Parathyroid adenoma (tissue), 2 donors: Measurements from ENCODE around the gene HECW1.

Source experiments
- H2AFZ ChIP-seq: fragments of 300-600 bp; sonication (generic); one replicate; pipeline ENCODE4 v1.7.0; 2017; ENCODE audit warnings: antibody characterized with exemption, mild to moderate bottlenecking
- H3K27ac ChIP-seq: fragments of 300-600 bp; sonication (generic); one replicate; pipeline ENCODE4 v1.7.0; 2017
- H3K27me3 ChIP-seq: fragments of 300-600 bp; sonication (generic); one replicate; pipeline ENCODE4 v1.7.0; 2017; ENCODE audit warnings: low read length; ENCODE audit not compliant: control insufficient read depth, insufficient read depth
- H3K36me3 ChIP-seq: fragments of 300-600 bp; sonication (generic); one replicate; pipeline ENCODE4 v1.7.0; 2017; ENCODE audit warnings: low read length; ENCODE audit not compliant: control insufficient read depth, insufficient read depth
- H3K4me1 ChIP-seq: fragments of 300-600 bp; sonication (generic); one replicate; pipeline ENCODE4 v1.7.0; 2017; ENCODE audit warnings: control low read depth
- H3K4me2 ChIP-seq: fragments of 300-600 bp; sonication (generic); one replicate; pipeline ENCODE4 v1.7.0; 2017; ENCODE audit warnings: low read length
- H3K4me3 ChIP-seq: fragments of 300-600 bp; sonication (generic); one replicate; pipeline ENCODE4 v1.7.0; 2017; ENCODE audit warnings: low read depth, low read length
- H3K79me2 ChIP-seq: fragments of 300-600 bp; sonication (generic); one replicate; pipeline ENCODE4 v1.7.0; 2017; ENCODE audit warnings: control low read depth
- H3K9ac ChIP-seq: fragments of 300-600 bp; sonication (generic); one replicate; pipeline ENCODE4 v1.7.0; 2017; ENCODE audit warnings: mild to moderate bottlenecking
- H3K9me3 ChIP-seq: fragments of 300-600 bp; sonication (generic); one replicate; pipeline ENCODE4 v1.7.0; 2017; ENCODE audit warnings: low read length; ENCODE audit not compliant: control insufficient read depth
- TF ChIP-seq, protein P1 (sequence below): fragments of 300-600 bp; sonication (generic); IDR thresholded peaks from one replicate; pipeline ENCODE4 v1.7.0; 2017; ENCODE audit warnings: antibody characterized with exemption, mild to moderate bottlenecking
- donor health status: primary hyperparathyroidism.

HECW1 gene

GRCh38 chr7:43495572-43495971 is 383.1 kb downstream of the HECW1 start:
- TF ChIP-seq, protein P1, sequence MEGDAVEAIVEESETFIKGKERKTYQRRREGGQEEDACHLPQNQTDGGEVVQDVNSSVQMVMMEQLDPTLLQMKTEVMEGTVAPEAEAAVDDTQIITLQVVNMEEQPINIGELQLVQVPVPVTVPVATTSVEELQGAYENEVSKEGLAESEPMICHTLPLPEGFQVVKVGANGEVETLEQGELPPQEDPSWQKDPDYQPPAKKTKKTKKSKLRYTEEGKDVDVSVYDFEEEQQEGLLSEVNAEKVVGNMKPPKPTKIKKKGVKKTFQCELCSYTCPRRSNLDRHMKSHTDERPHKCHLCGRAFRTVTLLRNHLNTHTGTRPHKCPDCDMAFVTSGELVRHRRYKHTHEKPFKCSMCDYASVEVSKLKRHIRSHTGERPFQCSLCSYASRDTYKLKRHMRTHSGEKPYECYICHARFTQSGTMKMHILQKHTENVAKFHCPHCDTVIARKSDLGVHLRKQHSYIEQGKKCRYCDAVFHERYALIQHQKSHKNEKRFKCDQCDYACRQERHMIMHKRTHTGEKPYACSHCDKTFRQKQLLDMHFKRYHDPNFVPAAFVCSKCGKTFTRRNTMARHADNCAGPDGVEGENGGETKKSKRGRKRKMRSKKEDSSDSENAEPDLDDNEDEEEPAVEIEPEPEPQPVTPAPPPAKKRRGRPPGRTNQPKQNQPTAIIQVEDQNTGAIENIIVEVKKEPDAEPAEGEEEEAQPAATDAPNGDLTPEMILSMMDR: no peak
- H3K4me1 ChIP-seq: no peaks in the 10 kb centered on the region

DNA sequence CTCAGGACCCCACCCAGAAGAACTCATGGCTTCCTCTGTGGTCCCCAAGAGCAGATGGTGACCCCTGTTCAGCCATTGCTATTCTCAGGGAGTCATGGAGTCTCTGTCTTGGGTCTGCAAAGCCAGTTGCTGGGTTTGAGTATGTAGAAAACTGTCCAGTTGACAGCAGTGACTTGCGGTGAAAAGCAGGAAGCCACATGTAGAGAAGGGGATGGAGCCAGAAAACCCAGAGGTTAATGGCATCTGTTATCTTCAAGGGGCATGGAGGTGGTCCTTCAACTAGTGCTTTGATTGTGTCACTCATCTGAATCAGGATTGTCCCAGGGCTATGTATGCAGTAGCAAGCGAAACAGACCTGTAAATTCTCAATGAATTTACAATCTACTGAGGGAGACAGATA is 384.1 kb downstream of the HECW1 start:
- Histone ChIP-seq H3K9ac (no peak overlapping the region), H3K4me1 (no peaks in the 10 kb centered on the region), H3K36me3 (no peaks in the 10 kb centered on the region), H3K79me2 (no peaks in the 10 kb centered on the region), H3K9me3 (no peaks in the 10 kb centered on the region), H2AFZ (no peak overlapping the region), H3K27me3 (no peaks in the 10 kb centered on the region), H3K4me3 (no peak overlapping the region), H3K4me2 (no peak overlapping the region), H3K27ac (no peak overlapping the region)
- TF ChIP-seq, protein P1: no peak

More at GRCh38 chr7:43495572-43495971, 383.1 kb downstream of the HECW1 start:
- Histone ChIP-seq H3K36me3 (no peaks in the 10 kb centered on the region), H3K4me3 (no peak overlapping the region), H2AFZ (no peak overlapping the region), H3K79me2 (no peaks in the 10 kb centered on the region), H3K4me2 (no peak overlapping the region), H3K9ac (no peak overlapping the region), H3K27ac (no peak overlapping the region), H3K9me3 (no peaks in the 10 kb centered on the region), H3K27me3 (no peaks in the 10 kb centered on the region)

- TF ChIP-seq, protein P1: no peak
Observed at GRCh38 chr7:43501870-43502269, 389.4 kb downstream of the HECW1 start.

DNA sequence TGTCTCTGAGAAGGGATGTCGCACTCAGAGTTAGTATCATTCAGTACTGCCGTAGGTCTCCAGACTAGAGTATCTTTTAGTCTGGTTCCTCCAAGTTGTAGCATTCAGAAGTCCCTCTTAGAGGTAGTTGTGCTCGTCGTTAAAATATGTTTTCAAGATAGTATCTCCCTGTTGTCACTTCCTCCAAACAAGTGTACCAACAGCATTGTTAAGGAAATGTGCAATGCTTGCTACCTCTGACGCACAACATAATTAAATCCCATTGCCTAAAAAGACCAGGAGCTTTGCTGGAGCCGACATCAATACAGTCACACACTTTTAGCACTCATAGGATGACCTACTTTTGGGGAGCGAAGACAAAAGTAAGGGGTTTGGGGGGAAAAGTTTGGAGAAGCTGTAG is 390.5 kb downstream of the HECW1 start:
- no peaks in the 10 kb centered on the region for H3K79me2 ChIP-seq
- H3K36me3 ChIP-seq: no peaks in the 10 kb centered on the region
- no peak overlapping the region for H2AFZ ChIP-seq
- no peak overlapping the region for H3K27ac ChIP-seq
- no peak overlapping the region for H3K9ac ChIP-seq
- no peaks in the 10 kb centered on the region for H3K4me1 ChIP-seq
- H3K9me3 ChIP-seq: no peaks in the 10 kb centered on the region
- H3K4me3 ChIP-seq: no peak overlapping the region
- TF ChIP-seq, protein P1: no peak
- H3K27me3 ChIP-seq: no peaks in the 10 kb centered on the region
- H3K4me2 ChIP-seq: no peak overlapping the region

More at GRCh38 chr7:43501870-43502269, 389.4 kb downstream of the HECW1 start:
- Histone ChIP-seq H3K4me2 (no peak overlapping the region), H3K27me3 (no peaks in the 10 kb centered on the region), H3K4me1 (no peaks in the 10 kb centered on the region), H2AFZ (no peak overlapping the region), H3K36me3 (no peaks in the 10 kb centered on the region), H3K27ac (no peak overlapping the region), H3K9ac (no peak overlapping the region), H3K9me3 (no peaks in the 10 kb centered on the region), H3K4me3 (no peak overlapping the region), H3K79me2 (no peaks in the 10 kb centered on the region)

DNA sequence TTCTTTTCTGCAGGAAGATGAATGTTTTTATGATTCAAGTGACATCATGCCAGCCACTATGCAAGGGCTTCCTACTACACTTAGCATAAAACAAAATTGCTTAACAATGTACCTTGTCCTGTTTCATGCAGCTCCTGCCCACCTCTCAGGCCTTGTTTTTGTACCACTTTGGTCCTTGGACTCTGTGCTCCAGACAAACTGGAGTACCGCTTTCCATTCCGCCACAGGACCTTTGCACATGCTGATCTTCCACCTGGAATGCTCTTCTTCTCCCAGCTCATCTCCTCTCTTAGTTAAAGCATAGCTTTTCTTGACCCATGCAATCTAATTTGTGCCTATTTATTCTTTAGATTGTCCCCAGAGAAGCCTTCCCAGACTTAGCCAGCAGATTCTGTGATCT is 393.0 kb downstream of the HECW1 start:
- no peak overlapping the region for H3K9ac ChIP-seq

More for the DNA sequence above, 393.0 kb downstream of the HECW1 start:
- Histone ChIP-seq H3K4me1 (no peaks in the 10 kb centered on the region), H3K27ac (no peak overlapping the region), H3K27me3 (no peaks in the 10 kb centered on the region), H3K79me2 (no peaks in the 10 kb centered on the region), H2AFZ (no peak overlapping the region), H3K9me3 (no peaks in the 10 kb centered on the region), H3K36me3 (no peaks in the 10 kb centered on the region), H3K4me3 (no peak overlapping the region), H3K4me2 (no peak overlapping the region)
- TF ChIP-seq, protein P1: no peak
